ENCODE measurements around the gene TGM3. TPM values are rescaled to one million over a fixed set of nuclear protein-coding genes. Genes with fewer than 3 reads are reported as not detected.

TGM3 gene, protein sequence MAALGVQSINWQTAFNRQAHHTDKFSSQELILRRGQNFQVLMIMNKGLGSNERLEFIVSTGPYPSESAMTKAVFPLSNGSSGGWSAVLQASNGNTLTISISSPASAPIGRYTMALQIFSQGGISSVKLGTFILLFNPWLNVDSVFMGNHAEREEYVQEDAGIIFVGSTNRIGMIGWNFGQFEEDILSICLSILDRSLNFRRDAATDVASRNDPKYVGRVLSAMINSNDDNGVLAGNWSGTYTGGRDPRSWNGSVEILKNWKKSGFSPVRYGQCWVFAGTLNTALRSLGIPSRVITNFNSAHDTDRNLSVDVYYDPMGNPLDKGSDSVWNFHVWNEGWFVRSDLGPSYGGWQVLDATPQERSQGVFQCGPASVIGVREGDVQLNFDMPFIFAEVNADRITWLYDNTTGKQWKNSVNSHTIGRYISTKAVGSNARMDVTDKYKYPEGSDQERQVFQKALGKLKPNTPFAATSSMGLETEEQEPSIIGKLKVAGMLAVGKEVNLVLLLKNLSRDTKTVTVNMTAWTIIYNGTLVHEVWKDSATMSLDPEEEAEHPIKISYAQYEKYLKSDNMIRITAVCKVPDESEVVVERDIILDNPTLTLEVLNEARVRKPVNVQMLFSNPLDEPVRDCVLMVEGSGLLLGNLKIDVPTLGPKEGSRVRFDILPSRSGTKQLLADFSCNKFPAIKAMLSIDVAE
- total RNA-seq (2021; ENCODE audit: unreplicated experiment) (not detected), Bru-seq, nascent RNA (percentile 5 among the genes with signal in this experiment), BruChase-seq, experiment 1, labeled RNA remaining after a 6-hour chase (percentile 2 among the genes with signal in this experiment), BruChase-seq, experiment 2, labeled RNA remaining after a 2-hour chase (percentile 8 among the genes with signal in this experiment)
- polyA plus RNA-seq (2012) = 0.02 TPM in 1 of 2 replicates, not detected in the other
- long read RNA-seq = 0 reads

DNA sequence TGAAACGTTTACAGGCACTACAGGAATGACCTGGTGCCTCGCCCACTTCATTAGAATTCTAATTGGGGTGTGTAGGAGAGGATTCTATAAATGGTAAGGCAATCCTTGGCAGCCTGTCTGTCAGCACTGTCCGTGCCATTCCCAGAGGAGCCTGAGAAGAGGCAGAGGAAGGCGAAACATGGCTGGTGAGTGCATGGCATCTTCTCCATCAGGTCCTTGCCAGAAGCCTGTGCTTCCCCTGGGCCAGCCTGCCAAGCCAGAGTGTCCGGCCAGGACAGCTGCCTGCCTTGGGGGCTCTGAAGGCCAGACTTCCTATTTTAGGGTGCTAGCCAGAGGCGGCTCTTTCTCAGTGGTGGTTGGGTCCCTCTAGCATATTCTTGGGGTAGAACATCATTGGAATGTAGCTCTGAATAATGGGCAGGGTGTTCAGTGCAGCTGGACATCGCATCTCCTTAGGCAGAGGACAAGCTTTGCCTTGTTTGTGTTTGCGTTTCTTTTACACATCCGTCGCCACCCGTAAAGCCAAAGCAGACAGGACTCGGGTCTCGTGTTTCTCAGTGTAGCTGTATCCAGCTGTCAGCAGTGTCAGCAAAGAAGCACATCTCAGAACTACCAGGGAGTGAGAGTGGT lies at the start of gene TGM3:
Gene TGM3, plus strand, starts transcription at position 116 of the 630 bp plus-strand sequence. Its CDS starts 63 bp downstream, at position 179.
- ChIA-PET POLR2A (no interaction called here), CTCF (no interaction called here), RAD21 (ENCODE audit: low non-redundant PET in 1 of 2, low total read pairs in 2 of 2, uncharacterized antibody in 2 of 2, unreplicated experiment in 2 of 2) (no interaction called here)
- no peak for TF ChIP-seq ELF1 (IDR thresholded peaks at IDR 0.05; ENCODE audit: borderline replicate concordance, low read depth)
- TF ChIP-seq CEBPB (IDR thresholded peaks at IDR 0.05; ENCODE audit: low read depth) = no peak
- TF ChIP-seq YY1 (IDR thresholded peaks at IDR 0.05; ENCODE audit: extremely low read depth, insufficient replicate concordance, low read depth, low read length) = no peak
- TF ChIP-seq CBX3 (IDR thresholded peaks at IDR 0.05; ENCODE audit: low read depth) = no peak
- TF ChIP-seq EGR1 (IDR thresholded peaks at IDR 0.05; ENCODE audit: low read depth) = no peak
- no peak for TF ChIP-seq ZNF274 (IDR thresholded peaks at IDR 0.05; ENCODE audit: low read depth, low read length)
- TF ChIP-seq CTCF (IDR thresholded peaks at IDR 0.05 in 2 of 3, conservative IDR thresholded peaks at IDR 0.05 in 1 of 3; ENCODE audit: borderline replicate concordance in 1 of 3, insufficient read depth in 1 of 3, low read depth in 2 of 3, low read length in 2 of 3) = no peak
- no peak for TF ChIP-seq RAD21 (IDR thresholded peaks at IDR 0.05; ENCODE audit: low read depth)
- no peaks in the 10 kb centered on the region for H3K9me3 ChIP-seq (ENCODE audit: control insufficient read depth in 1 of 2, insufficient read depth in 1 of 2, low read depth in 1 of 2, low read length in 2 of 2)
- H3K9ac ChIP-seq (ENCODE audit: low read length) = no peak within 1 kb of the TSS
- H3K4me3 ChIP-seq (replicated peaks in 1 of 2; ENCODE audit: low read depth in 1 of 2, low read length in 2 of 2) = no peak within 1 kb of the TSS
- H3K4me2 ChIP-seq (ENCODE audit: low read length) = no peak within 1 kb of the TSS
- H3K9me2 ChIP-seq (ENCODE audit: insufficient read depth) = no peaks in the 10 kb centered on the region
- no peak within 1 kb of the TSS for H2AFZ ChIP-seq (ENCODE audit: low read depth, low read length, poor library complexity, severe bottlenecking)
- DNase-seq (ENCODE audit: low read depth, low spot score) = no peak
- no peak within 1 kb of the TSS for H3K27ac ChIP-seq (ENCODE audit: low read depth, low read length)
- peaks cover 0 to 3% of the 10 kb centered on the region in 2 experiments; a peak in 1 of 4 replicates for H3K4me1 ChIP-seq (ENCODE audit: control insufficient read depth in 1 of 2, insufficient read depth in 2 of 2, low read length in 2 of 2)
- H4K20me1 ChIP-seq (ENCODE audit: insufficient read depth) = no peaks in the 10 kb centered on the region
- H3K36me3 ChIP-seq (ENCODE audit: control insufficient read depth in 1 of 2, insufficient read depth in 2 of 2, low read length in 2 of 2) = no peaks in the 10 kb centered on the region
- BruUV-seq (replicated peaks) = no TSS peak
- intact Hi-C loops (cut with micrococcal nuclease) = no loop called here
- H3K79me2 ChIP-seq (ENCODE audit: insufficient read depth, low read length) = no peaks in the 10 kb centered on the region
- no peak for ATAC-seq
- H3K27me3 ChIP-seq (ENCODE audit: insufficient read depth, low read length) = no peaks in the 10 kb centered on the region

Data from HCT116 (cell line).